GM12878 (cell line): Measurements from ENCODE around the gene ZDHHC3. TPM values are rescaled to one million over a fixed set of nuclear protein-coding genes. Genes with fewer than 3 reads are reported as not detected.

Experiments
- ATAC-seq: fragments of 200-7000 bp; cut with Tn5 transposase; 3 replicates; pipeline ENCODE4 v1.9.1; 2020; ENCODE audit warnings: mild to moderate bottlenecking, moderate library complexity
- BruUV-seq: library from RNA; stranded (reverse); fragments of 400-500 nt; replicated peaks from 2 replicates; lab custom pipeline; 2021; lab: Mats Ljungman, UMichigan
- CTCF ChIA-PET: fragments of 300-600 bp; sonication (Branson Sonifier 250); formaldehyde crosslinking; extraction: SDS; loops from one replicate; lab custom pipeline; 2021; ENCODE audit warnings: inconsistent platforms; lab: Yijun Ruan, JAX
- POLR2A ChIA-PET: fragments of 350-600 bp; formaldehyde crosslinking; extraction: SDS; loops from one replicate; lab custom pipeline; 2021; ENCODE audit warnings: inconsistent platforms; lab: Charles Lee
- RAD21 ChIA-PET: fragments of 300-600 bp; sonication (Branson Sonifier 250); formaldehyde crosslinking; loops from one replicate; lab custom pipeline; 2023; ENCODE audit warnings: antibody characterized with exemption; ENCODE audit not compliant: unreplicated experiment; lab: Charles Lee
- SMC1A ChIA-PET: fragments of 300-600 bp; sonication (Branson Sonifier 250); formaldehyde crosslinking; loops from one replicate; lab custom pipeline; 2023; ENCODE audit not compliant: unreplicated experiment, uncharacterized antibody; lab: Charles Lee
- DNase-seq: peaks from one replicate; pipeline ENCODE4 v3.0.0-alpha.2; 2011; ENCODE audit warnings: low read depth, low spot score
- FAIRE-seq: peaks from 3 replicates; lab custom pipeline; 2011; peaks lifted over from hg19 to GRCh38; lab: Jason Lieb, UNC
- H2AFZ ChIP-seq: 2 replicates; pipeline ENCODE4 v1.6.0; 2011; ENCODE audit warnings: low read depth, low read length, control low read depth; ENCODE audit not compliant: control insufficient read depth
- H3K27ac ChIP-seq: 2 replicates; pipeline ENCODE4 v1.5.1; 2011; ENCODE audit warnings: control low read depth; ENCODE audit not compliant: control insufficient read depth, insufficient read depth
- H3K27me3 ChIP-seq, 2 experiments: replicated peaks in 1 of 2; 2 replicates each; pipeline versions ENCODE4 v1.6.0 to v1.6.1; 2011; ENCODE audit warnings: low read length in 1 of 2; ENCODE audit not compliant: control insufficient read depth in 2 of 2, insufficient read depth in 2 of 2
- H3K36me3 ChIP-seq, 2 experiments: 2 replicates each; pipeline ENCODE4 v1.5.1; 2011; ENCODE audit warnings: low read length in 1 of 2; ENCODE audit not compliant: control insufficient read depth in 2 of 2, insufficient read depth in 2 of 2
- H3K4me1 ChIP-seq: 2 replicates; pipeline ENCODE4 v1.6.1; 2011; ENCODE audit warnings: mild to moderate bottlenecking, low read length, moderate library complexity, mixed read lengths; ENCODE audit not compliant: control insufficient read depth, insufficient read depth
- H3K4me2 ChIP-seq: 2 replicates; pipeline ENCODE4 v1.6.0; 2011; ENCODE audit warnings: control low read depth; ENCODE audit not compliant: control insufficient read depth, insufficient read depth
- H3K4me3 ChIP-seq: fragments of 200-600 bp; sonication (generic); 2 replicates; pipeline ENCODE4 v1.5.1; 2016
- H3K79me2 ChIP-seq: 2 replicates; pipeline ENCODE4 v1.6.0; 2011; ENCODE audit warnings: low read length; ENCODE audit not compliant: control insufficient read depth, insufficient read depth
- H3K9ac ChIP-seq: 2 replicates; pipeline ENCODE4 v1.8.0; 2011; ENCODE audit warnings: low read length, control low read depth, mixed read lengths; ENCODE audit not compliant: control insufficient read depth, insufficient read depth
- H3K9me3 ChIP-seq: replicated peaks from 3 replicates; pipeline ENCODE4 v1.5.1; 2011; ENCODE audit warnings: mild to moderate bottlenecking, low read length; ENCODE audit not compliant: control insufficient read depth, insufficient read depth
- H4K20me1 ChIP-seq: 2 replicates; pipeline ENCODE4 v1.6.0; 2011; ENCODE audit not compliant: control insufficient read depth, insufficient read depth
- ASH2L ChIP-seq: fragments of 300-600, 200-600 bp; sonication (generic); IDR thresholded peaks from 2 replicates; pipeline ENCODE4 v1.6.1; 2017; ENCODE audit warnings: low read depth, mild to moderate bottlenecking, borderline replicate concordance
- MTA2 ChIP-seq: fragments of 450-650 bp; IDR thresholded peaks from 2 replicates; pipeline ENCODE4 v1.6.1; 2016; ENCODE audit warnings: low read depth, mild to moderate bottlenecking, moderate library complexity
- POLR2A ChIP-seq: IDR thresholded peaks from 2 replicates; pipeline ENCODE4 v1.6.1; 2011; ENCODE audit warnings: low read depth, mild to moderate bottlenecking, low read length
- ZBTB4 ChIP-seq: fragments of 450-650 bp; formaldehyde crosslinking; IDR thresholded peaks from 2 replicates; pipeline ENCODE4 v1.4.0; 2022; ENCODE audit warnings: mild to moderate bottlenecking, moderate library complexity
- ZNF207 ChIP-seq: fragments of 450-650 bp; IDR thresholded peaks from 2 replicates; pipeline ENCODE4 v1.6.1; 2014; ENCODE audit warnings: antibody characterized with exemption, mild to moderate bottlenecking, borderline replicate concordance
- ZNF217 ChIP-seq: fragments of 450-650 bp; IDR thresholded peaks from 2 replicates; pipeline ENCODE4 v1.6.1; 2017; ENCODE audit warnings: antibody characterized with exemption, mild to moderate bottlenecking
- WGBS: methylation state at CpG from one replicate; pipeline ENCODE4 v1.1.6; 2016; ENCODE audit warnings: low lambda C conversion rate; ENCODE audit not compliant: insufficient replicate concordance, insufficient coverage; ENCODE audit errors: missing lambda C conversion rate; 5-methylcytosine and 5-hydroxymethylcytosine counted together
- in situ Hi-C: fragments of 300-500 bp; cut with MboI; formaldehyde crosslinking; loops from 9 replicates; pipeline ENCODE4 v1.14.3; 2018; ENCODE audit warnings: mixed read lengths
- intact Hi-C: fragments of 100-400 bp; cut with micrococcal nuclease; formaldehyde crosslinking; loops from one replicate; pipeline ENCODE4 v1.14.2; 2022; ENCODE audit not compliant: unreplicated experiment
- polyA plus RNA-seq, 11 experiments: library from polyadenylated mRNA; depleted of rRNA in 4 of 11; unstranded in 6 of 11; stranded (reverse) in 5 of 11; fragments of >200 nt; fragmentation: Nextera tagmentation in 4 of 11; fragmentation: Illumina TruSeq in 1 of 11; extraction: Ambion mirVana in 4 of 11; extraction: Trizol in 1 of 11; gene quantifications; 1 replicate in 1 of 11; 2 replicates in 10 of 11; pipeline versions ENCODE4 v1.2.1 to v1.2.3, GENCODE V29; 2011 to 2016; ENCODE audit warnings: inconsistent platforms in 2 of 11, missing spikeins in 2 of 11, low read depth in 1 of 11
- total RNA-seq, 4 experiments: library from RNA; depleted of rRNA in 3 of 4; stranded (reverse); fragments of >200 nt in 3 of 4; fragmentation: Illumina TruSeq in 1 of 4; extraction: Trizol in 1 of 4; gene quantifications; 2 replicates each; pipeline versions ENCODE4 v1.2.1 to v1.2.3, GENCODE V29; 2013 to 2021

ZDHHC3 gene
- total and polyA plus RNA-seq, 10 of the 15 experiments (the other 5 are each of a cell fraction or from before 2014, with no cell fraction given): 6.8 to 79.1 (median 40.8) TPM

GRCh38 chr3:44894485-44894884 lies 81.5 kb downstream of the ZDHHC3 start:
- Histone ChIP-seq H2AFZ (no peak overlapping the region), H3K9me3 (no peaks in the 10 kb centered on the region), H3K27me3 (no peaks in the 10 kb centered on the region), H3K4me2 (no peak overlapping the region), H3K36me3 (no peaks in the 10 kb centered on the region), H3K9ac (no peak overlapping the region), H3K4me1 (peaks cover 3% of the 10 kb centered on the region; the same call in 1 of the 2 replicates), H4K20me1 (no peaks in the 10 kb centered on the region), H3K79me2 (no peaks in the 10 kb centered on the region), H3K4me3 (no peak overlapping the region), H3K27ac (no peak overlapping the region)
- in situ Hi-C loops (no loop called here), intact Hi-C loops (no loop called here)
- POLR2A ChIA-PET: no interaction called here
- CTCF ChIA-PET: no interaction called here
- DNase-seq (no peak), FAIRE-seq (no peak), ATAC-seq (no peak)
- WGBS: 50% methylated on average over 4 of the region's 5 CpGs
- BruUV-seq: no TSS peak
- SMC1A ChIA-PET: no interaction called here
- RAD21 ChIA-PET: no interaction called here
- TF ChIP-seq ZNF217 (no peak), POLR2A (no peak), ASH2L (no peak), MTA2 (no peak), ZNF207 (no peak), ZBTB4 (CRISPR knock-in tag) (no peak)
